COLO829 (cell line): ENCODE measurements around the gene S1PR3.

Source experiments
- DNase-seq: peaks from one replicate; pipeline ENCODE4 v3.0.0; 2012; ENCODE audit warnings: low spot score

The S1PR3 gene

DNA sequence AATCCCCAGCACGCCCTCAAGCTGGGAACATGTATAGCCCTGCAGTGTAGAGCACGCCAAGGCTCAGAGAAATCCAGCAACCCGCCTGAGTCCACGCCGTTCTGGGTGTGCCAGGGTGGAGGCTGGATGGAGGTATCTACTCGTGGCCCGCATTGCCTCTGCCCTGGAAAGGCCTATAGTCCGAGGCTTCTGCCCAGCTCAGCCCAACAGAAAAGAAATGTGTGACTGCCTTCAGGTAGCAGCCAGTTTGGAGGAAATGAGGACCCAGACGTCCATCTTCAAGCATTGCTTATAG, 18.2 kb downstream of the S1PR3 start:
- DNase-seq: no peak

DNA sequence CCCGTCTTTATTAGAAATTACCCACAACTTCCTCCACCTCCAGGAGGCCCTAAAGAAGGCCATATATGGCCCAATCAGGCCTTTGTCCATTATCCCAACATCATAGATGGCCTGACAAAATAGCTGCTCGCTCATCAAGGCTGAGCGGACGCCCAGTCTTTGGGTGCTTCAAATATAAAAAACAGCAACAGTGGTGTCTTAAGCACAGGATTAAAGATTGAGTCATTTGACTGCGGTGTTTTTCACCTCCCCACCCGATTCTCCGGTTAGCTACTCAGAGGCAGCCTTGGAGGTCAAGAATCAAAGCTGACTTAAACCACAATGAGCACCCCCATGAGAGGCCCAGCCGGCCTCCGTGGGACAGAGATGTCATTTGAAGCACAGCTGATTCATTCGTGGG, 18.8 kb downstream of the S1PR3 start:
- DNase-seq: no peak

DNA sequence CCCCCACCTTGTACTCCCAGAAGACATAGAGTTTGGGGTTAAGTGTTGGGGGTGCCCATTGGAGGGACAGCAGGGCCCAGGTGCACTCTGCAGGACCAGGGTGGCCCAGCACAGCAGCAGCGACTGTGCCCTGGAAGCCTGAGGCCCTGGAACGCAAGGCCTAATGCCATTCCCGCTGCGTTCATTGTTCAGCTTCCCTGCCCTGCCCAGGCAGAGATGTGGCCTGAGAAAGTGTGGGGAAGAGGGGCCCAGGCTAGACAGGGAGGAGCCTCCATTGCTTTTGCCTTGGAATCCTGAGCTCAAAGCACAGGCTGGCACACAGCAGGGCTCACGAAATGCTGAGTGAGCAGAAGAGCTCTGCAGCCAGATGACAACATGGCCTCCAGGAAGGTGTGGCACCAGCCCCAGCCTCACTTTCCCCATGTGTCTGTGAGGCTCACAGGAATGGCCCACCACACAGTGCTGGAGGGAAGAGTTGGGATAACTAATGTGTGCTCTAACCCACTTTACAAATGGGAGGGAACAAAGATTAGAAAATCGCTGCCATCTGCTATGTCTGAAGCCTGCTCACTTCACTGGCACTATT, 19.4 kb downstream of the S1PR3 start:
- no peak for DNase-seq

DNA sequence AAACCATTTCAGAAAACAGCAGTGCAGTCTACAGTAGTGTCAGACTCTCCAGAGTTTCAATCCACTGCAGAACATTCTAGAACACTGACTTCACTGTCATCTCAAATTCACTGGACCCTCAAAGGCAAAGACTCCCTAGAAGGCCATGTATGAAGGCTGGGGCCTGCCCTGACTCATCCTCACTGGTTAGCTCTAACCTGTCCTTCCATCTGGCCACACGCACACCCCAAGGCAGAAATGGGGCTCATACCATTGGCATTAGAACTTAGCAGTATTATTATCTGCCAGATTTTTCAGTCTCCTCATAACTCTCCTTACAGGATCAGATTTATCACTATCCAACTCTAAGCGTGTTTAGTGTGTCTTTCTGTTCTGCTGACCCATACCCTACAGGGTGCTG, 20.4 kb downstream of the S1PR3 start:
- DNase-seq: no peak

DNA sequence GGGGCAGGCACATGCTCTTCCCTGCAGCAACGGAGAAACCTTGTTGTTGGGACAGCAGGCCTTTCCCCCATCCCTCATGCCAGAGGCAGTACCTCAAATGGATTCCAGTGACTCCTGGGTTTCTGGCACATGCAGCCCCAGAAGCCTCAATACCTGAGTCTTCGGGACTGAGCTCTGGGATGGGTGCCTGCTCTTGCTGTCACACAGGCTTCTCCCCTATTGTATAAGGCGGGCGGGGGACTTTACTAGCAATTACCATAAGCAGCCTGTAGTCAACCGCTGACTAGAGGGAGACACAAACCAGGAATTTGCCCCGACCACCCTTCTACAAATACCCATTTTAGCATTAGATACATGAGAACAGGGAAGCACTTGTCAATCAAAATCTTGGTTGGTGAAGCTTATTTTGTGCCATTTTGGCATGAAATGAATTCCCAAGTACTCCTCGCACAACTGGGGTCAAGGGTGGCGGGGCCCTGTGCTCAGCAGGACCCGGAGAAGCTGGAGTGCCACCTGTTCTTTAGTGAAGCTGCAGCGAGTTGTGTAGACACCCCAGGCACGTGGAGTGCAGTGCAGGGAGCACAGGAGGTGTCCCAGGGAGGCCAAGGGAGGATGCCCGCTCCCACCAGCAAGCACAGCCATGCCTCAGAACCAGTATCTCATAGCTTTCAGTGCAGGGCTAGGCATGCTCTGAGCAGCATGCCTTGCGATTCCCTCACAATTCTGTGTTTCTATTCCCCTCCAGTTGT, 21.2 kb downstream of the S1PR3 start:
- no peak for DNase-seq

- DNase-seq: no peak
Observed at GRCh38 chr9:89013660-89014059, 22.4 kb downstream of the S1PR3 start.

DNA sequence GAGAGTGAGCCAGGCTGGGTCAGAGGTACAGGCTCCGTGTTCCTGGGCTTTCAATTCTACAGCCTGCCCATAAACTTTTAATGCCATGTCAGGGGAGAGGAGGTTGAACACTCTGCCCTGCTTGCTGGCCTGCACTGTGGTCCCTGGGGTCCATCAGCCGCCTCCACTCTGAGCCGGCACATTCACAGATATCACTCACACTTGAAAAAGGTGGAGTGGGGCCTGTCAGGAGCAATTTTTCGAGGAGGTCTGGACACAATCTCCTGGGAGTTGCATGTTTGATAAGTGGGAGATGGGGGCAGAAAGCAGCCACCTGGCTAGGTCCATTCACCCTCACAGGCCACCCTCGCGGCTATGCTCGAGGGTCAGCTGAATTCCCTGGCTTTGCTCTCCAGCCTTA, 22.9 kb downstream of the S1PR3 start:
- no peak for DNase-seq

GRCh38 chr9:89015336-89015735, 24.1 kb downstream of the S1PR3 start:
- no peak for DNase-seq

- DNase-seq: no peak
Observed at GRCh38 chr9:89020754-89021153, 29.5 kb downstream of the S1PR3 start.

DNA sequence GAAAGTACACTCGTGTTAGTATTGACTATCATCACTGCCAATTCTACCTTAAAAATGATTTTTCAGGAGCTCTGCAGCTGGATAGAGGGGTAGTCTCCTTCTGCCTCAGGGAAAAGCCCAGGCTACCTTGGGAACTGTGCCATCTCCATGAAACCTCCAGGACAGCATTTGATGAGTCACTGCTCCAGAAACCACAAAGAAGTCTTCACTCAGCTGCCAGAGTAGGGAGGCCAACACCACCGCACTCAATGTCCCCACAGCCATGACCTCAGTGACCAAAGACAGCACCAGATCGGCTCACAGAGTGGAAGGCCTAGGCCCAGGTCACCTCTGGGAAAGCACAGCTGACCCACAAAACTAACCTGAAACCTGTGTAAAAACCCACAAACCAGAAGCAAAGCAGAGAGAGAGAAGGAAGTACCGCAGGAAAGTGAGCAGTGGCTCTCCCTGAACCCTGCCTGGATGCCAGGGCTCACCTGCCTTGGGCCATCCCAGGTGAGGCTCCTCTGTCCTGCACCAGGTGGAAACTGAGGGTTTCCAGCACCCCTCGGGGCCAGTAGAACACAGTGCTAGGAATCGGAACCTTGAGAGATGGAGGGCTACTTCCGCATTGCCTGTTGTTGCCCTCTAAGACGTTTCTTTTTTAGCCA, 30.0 kb downstream of the S1PR3 start:
- peak; percentile 54 for DNase-seq

DNA sequence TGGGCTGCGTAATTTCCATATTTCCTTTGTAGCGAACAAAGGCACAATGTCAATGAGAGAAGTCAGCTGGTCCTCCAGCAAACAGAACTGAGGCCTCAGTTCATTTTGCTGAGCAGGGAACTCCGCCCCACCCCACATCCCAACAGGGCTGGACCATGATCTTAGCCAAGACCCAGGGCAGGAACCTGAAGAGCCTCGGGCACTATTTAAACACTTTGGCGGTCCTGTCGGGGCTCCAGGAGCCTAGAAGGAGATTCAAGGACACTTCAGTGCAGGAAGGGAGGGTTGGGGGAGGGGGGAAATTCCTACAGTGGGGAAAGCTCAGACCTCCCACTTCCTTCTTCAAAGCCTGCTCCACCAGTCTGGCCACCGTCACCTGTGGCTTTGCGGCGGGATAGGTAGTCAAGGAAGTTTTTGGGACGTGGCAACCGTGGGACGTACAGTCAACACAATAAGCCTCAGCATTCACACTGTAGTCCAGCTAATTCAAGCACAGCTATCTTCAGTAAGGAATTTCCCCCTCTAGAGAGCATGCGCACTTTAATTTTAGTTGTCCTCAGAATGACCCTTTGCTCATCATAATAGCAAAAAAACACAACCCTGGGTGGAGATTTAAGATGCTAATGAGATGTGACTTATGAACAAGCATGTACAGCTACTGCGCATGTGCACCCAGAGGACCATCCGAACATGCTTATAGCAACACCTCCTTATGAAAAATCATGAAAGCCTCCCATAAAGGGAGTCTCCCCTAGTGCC, 30.9 kb downstream of the S1PR3 start:
- no peak for DNase-seq

DNA sequence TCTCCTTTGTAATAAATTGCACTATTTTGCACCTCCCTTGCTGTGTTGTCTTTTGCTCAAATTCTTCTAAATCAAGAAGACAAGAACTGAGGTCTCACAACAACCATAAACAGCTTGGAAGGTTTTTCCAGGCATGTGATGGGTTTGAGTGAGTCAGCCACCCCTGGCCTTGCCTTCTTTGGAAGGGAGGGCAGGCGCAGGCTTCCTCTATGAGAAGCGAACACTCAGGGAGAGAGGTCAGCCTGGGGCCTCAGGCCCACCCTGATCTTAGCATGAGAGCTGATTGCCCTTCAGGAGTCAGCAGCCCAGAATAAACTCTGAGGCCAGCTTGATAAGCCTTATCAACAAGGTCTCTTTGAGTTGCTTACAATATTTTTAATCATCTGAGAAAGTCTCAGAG, 31.6 kb downstream of the S1PR3 start:
- DNase-seq: no peak

GRCh38 chr9:89023740-89024139, 32.5 kb downstream of the S1PR3 start:
- no peak for DNase-seq

DNA sequence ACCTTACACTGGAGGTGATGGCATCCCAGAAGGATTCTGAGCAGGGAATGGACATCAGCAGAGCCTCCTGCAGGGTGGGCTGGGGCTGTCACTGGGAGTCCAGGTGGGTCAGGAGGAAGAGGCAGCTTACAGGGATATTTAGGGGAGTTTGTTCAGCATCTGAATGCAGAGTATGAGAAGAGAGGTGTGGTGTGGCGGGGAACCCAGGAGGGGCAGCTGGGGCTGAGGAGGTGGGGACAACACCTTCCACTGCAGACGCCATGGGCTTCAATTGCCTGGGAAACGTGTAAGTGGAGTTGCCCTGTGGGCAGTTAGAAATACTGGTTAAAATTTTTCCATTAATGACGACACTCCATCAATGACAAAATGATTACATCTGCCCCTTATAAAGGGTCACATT, 33.5 kb downstream of the S1PR3 start:
- no peak for DNase-seq

- no peak for DNase-seq
Observed at GRCh38 chr9:89025553-89025952, 34.3 kb downstream of the S1PR3 start.

- DNase-seq: no peak
Observed at GRCh38 chr9:89026876-89027275, 35.6 kb downstream of the S1PR3 start.

- DNase-seq: no peak
Observed at GRCh38 chr9:89029788-89030187, 38.5 kb downstream of the S1PR3 start.

- DNase-seq: no peak
Observed at GRCh38 chr9:89032173-89032572, 40.9 kb downstream of the S1PR3 start.

DNA sequence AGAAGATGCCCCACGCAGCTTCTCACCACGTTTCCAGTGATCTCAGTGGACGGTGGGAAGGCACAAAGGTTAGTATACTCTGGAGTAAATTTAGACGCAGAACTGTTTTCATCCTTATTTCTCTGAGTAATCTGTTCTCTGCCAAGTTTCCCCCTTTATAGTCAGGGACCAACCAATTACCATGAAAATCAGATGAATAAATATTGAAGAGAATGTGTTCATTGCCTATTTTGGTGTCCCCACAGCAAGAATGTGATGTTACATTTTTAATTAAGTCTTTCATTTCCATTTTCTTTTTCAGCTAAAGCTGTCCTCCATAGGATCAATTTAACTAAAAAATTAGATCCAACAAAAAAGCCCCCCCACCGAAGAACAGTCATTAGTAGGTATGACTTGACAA, 41.4 kb downstream of the S1PR3 start:
- DNase-seq: no peak

GRCh38 chr9:89036383-89036782, 45.1 kb downstream of the S1PR3 start:
- DNase-seq: no peak

DNA sequence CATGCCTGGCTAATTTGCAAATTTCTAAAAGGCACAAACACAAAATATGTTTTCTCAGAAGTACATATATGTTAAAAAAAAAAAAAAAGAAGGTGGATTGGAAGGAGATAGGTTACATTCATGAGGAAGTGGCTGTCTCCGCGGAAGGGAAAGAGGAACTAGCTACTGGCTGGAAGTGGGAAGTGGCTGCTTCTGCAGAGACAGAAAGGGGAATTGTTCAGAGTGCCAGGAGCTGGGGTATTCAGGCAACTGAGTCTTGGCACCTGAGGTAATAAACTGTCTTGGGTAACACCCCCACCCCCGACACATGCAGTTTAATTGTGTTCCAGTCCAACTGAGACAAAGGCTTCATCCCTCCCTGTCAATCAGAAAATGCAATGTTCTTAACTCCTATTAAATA, 45.6 kb downstream of the S1PR3 start:
- no peak for DNase-seq

GRCh38 chr9:89037346-89037745, 46.1 kb downstream of the S1PR3 start:
- no peak for DNase-seq

GRCh38 chr9:89037891-89038290, 46.6 kb downstream of the S1PR3 start:
- no peak for DNase-seq
